COLO668 (cell line): Measurements from ENCODE around the gene SLC51B.
"Not testable (repeated sequence)": the region's sequence is repeated elsewhere in the genome, so short reads cannot be mapped to it uniquely, and the experiment has no call there.

Source experiments
- DNase-seq: peaks from one replicate; lab custom pipeline; 2025; ENCODE audit not compliant: unreplicated experiment; lab: John Stamatoyannopoulos, UW

Gene SLC51B

GRCh38 chr15:65066001-65066634 is 20.9 kb downstream of the SLC51B start:
- DNase-seq, result no peak

- DNase-seq, result no peak
These were observed 21.6 kb downstream of the SLC51B start for GRCh38 chr15:65066635-65067316.

- no peak for DNase-seq
These were observed 22.1 kb downstream of the SLC51B start for GRCh38 chr15:65067317-65067644.

- no peak for DNase-seq
These were observed 22.6 kb downstream of the SLC51B start, which contains the start of gene RASL12 for GRCh38 chr15:65067645-65068402. Gene RASL12 (minus strand): TSS chr15:65067991. CDS start chr15:65067835, 156 bp downstream.

- no peak for DNase-seq
These were observed 23.2 kb downstream of the SLC51B start for GRCh38 chr15:65068403-65068788.

GRCh38 chr15:65069179-65069578 is 24.0 kb downstream of the SLC51B start:
- no peak for DNase-seq

- DNase-seq, result no peak
These were observed 24.8 kb downstream of the SLC51B start for GRCh38 chr15:65069779-65070546.

GRCh38 chr15:65071381-65071811 is 26.2 kb downstream of the SLC51B start:
- DNase-seq, result no peak

- DNase-seq, result no peak
These were observed 26.8 kb downstream of the SLC51B start for GRCh38 chr15:65072027-65072426.

- DNase-seq, result no peak
These were observed 27.4 kb downstream of the SLC51B start for GRCh38 chr15:65072617-65073016.

GRCh38 chr15:65074946-65075345 is 29.8 kb downstream of the SLC51B start:
- DNase-seq, result not testable (repeated sequence)

- DNase-seq, result not testable (repeated sequence)
These were observed 30.6 kb downstream of the SLC51B start for GRCh38 chr15:65075607-65076395.

- DNase-seq, result no peak
These were observed 31.5 kb downstream of the SLC51B start, which contains the start of gene KBTBD13 for GRCh38 chr15:65076486-65077290. Gene KBTBD13 (plus strand): TSS chr15:65076746. CDS start chr15:65076816, 70 bp downstream.

- DNase-seq, result no peak
These were observed 32.2 kb downstream of the SLC51B start for GRCh38 chr15:65077291-65077980.

GRCh38 chr15:65077981-65078352 is 32.8 kb downstream of the SLC51B start:
- DNase-seq, result peak; percentile 54

- DNase-seq, result no peak
These were observed 34.4 kb downstream of the SLC51B start for GRCh38 chr15:65079580-65079979.

GRCh38 chr15:65081270-65081669 is 36.1 kb downstream of the SLC51B start:
- no peak for DNase-seq

- DNase-seq, result no peak
These were observed 36.6 kb downstream of the SLC51B start for GRCh38 chr15:65081758-65082157.
